Islet precursor cell (in vitro differentiated cells): ENCODE data around the gene DPPA3.
"Not testable (repeated sequence)": the region's sequence is repeated elsewhere in the genome, so short reads cannot be mapped to it uniquely, and the experiment has no call there.

Source experiments
- DNase-seq: peaks from one replicate; pipeline ENCODE4 v3.0.0-alpha.2; 2018

DPPA3 gene

DNA sequence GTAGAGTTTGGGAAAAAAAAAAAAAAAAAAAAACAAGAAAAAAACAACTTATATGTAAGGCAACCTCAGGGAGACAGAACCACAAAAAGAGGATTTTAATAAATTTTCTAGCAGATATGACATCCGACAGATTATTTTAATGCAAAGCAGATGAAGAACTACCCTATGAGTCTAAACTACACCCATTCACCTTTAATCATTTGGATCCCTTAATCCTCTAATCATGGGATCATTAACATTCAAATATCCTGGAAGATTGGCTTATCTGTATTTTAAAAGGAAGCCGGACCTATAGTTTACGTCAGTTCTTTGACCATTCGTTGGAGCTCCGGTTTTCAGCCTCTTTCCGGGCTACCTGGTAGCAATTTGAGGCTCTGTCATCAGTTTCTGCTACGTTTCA is at the start of gene DPPA3:
TSS of gene DPPA3 (plus strand) at position 301 of the 400 bp plus-strand sequence. CDS start 138 bp downstream, outside the sequence.
- no peak for DNase-seq

DNA sequence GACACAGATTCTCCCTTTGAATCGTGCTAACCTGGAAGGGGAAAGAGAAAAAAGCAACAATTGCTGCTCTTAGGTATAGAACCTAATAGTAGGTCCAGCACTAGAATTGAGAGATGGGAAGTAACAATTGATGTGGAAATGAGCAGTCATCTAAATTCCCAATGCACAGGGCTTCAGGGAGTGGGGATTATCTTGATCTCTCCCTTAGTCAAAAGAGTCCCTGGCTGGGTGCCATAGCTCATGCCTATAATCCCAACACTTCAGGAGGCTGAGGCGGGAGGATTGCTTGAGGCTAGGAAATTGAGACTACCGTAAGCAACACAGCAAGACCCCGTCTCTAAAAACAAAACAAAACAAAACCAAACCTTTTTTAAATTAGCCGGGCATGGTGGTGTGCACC is 49.5 kb upstream of the DPPA3 start:
- DNase-seq, result no peak

DNA sequence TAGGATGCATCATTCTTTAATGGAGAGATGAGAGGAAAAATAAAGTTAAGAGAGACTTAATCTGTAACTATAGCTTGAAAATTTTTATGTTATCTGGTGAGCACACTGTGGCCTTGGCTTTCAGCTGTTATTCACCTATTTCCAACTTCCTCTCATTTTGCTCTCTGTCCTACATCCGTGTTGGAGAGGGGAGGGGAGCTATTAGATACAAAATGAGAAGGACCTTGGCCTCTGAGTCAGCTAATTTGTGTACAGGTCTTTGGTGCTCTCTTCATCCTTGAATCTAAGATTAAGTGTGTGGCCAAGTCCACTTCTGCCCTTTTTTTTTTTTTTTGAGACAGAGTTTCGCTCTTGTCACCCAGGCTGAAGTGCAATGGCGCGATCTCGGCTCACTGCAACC is 44.6 kb upstream of the DPPA3 start:
- DNase-seq, result no peak

DNA sequence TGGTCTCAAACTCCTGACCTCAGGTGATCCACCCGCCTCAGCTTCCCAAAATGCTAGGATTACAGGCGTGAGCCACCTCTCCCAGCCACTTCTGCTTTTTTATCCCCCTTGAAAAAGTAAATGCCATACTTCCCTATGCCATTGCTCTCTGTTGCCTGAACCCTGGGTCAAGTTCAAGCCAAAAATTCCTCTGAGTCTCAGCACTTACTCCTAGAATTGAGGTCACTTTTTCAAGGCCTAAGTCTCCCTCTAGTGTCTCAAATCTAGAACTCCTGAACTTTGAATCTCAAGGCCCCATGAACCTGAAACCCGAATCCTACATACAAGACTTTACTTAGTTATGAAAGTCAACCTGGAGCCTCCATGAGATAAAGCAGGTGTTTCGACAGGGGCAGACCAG is 44.1 kb upstream of the DPPA3 start:
- no peak for DNase-seq

DNA sequence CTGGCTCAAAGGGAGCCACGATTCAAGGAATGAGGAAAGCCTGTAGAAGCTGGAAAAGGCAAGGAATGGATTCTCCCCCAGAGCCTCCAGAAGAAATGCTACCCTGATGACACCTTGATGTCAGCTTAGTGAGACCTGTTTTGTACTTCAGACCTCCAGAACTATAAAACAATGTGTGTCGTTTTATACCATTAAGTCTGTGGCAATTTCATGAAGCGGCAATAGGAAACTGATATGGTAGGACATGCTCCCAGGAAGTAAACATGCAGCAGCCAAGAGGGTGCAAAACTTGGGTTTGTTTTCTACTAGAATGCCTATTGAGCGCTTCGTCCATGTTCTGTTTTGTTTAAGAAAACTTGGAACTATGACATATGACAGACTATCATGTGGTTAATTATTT is 43.1 kb upstream of the DPPA3 start:
- DNase-seq, result no peak

DNA sequence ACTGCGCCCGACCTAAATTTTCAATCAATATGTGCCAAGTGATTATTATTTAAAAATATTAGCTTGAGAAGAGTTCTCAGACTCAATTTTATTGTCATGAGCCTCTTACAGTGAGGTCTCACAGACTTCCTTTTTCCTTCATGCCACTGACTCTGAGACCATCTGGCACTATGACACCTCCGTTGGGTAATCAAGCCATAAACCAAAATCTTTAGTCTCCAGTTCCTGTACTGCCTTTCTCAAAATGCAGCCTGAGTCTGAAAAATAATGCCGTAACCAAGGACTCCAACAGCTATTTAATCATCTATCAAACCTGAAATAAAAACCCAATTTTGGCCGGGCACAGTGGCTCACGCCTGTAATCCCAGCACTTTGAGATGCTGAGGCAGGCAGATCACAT is 35.8 kb upstream of the DPPA3 start:
- DNase-seq, result not testable (repeated sequence)

DNA sequence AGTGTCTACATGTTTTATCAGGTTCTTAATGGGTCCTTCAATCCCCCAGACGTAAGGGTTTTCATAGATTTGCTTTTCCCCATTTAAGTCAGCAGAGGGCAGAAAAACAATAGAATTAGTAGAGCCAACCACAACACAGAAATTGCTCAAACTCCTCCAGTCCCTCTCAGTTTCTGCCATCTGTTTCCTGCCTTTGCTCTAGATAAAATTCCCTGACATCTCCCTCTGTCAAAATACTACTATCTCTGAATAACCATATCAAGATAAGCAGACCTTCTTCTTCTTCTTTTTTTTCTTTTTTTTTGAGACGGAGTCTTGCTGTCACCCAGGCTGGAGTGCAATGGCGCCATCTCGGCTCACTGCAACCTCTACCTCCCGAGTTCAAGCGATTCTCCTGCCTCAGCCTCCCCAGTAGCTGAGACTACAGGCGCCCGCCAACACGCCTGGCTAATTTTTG is 33.8 kb upstream of the DPPA3 start:
- DNase-seq, result not testable (repeated sequence)

DNA sequence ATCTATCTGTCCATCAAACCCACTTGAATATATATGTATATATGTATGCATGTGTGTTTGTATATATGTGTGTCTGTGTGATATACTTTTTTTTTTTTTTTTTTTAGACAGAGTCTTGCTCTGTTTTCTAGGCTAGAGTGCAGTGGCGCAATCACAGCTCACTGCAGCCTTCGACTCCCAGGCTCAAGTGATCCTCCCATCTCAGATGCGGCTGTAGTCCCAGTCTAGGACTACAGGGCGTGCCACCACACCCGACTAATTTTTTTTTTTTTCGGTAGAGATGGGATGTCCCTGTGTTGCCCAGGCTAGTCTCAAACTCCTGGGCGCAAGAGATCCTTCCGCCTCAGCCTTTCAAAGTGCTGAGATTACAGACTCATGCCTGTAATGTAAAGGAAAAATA is 32.5 kb upstream of the DPPA3 start:
- DNase-seq, result no peak

DNA sequence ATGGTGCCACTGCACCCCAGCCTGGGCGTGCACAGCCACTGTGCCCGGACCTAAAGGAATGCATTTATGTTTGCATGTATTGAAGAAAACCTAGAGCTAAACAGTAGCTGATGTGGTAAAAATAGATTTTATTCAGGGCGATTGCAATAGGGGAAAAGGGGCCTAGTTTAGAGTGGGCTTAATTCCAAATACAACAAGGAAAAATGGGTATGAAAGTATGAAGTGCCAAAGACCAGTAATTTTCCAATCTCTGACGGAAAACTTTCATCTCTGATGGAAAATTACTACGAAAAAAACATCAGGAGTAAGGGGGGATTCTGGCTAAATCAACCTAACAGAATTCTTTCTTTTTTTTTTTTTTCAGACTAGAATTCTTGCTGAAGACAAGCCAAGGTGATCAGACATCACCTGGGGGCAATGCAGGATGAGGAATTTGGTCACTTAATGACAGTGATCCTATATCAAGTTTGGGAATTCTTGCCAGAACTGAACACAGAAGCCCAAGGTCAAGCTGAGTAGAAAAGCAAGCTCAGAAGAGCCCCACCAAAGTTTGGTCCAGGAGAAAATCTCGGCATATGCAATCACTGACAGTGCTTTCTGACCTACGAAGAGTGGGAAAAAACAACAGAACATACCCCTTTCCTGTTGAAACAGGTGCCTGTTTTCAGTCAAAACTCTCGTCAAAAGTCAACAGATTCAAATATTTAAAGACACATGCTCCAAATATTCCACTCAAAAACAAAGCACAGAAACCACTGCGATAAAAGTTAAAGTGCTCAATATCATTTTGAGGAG is 31.8 kb upstream of the DPPA3 start:
- no peak for DNase-seq

DNA sequence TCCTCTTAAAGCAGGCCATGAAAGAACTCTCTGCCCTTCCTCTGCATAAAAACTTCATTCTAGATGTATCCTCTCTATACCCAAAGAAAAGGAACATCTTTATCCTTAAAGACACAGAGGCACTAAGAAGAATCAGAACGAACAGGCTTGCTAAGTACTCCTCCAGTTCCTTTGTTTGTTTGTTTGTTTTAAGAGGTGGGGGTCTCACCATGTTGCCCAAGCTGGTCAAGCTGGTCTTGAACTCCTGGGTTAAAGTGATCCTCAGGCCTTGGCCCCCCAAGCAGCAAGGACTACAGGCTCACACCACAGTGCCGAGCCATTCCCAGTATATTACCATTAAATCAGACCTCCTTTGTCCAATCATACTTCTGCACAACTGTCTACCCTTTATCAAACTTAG is 29.7 kb upstream of the DPPA3 start:
- no peak for DNase-seq

DNA sequence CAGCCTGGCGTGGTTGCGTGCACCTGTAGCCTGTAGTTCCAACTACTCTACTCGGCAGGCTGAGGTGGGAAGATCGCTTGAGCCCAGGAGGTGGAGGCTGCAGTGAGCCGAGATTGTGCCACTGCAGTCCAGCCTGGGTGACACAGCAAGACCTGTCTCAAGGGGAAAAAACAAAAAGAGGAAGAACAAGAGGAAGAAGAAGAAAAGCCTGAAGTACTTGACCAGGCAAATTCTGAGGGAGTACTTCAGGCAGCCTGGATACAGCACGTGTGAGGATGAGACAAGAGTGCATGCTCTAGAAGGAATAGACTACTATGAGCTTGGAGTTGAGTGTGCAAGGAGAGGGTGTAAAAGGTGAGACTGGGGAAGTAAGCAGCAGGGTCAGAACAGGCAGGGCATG is 17.4 kb upstream of the DPPA3 start:
- no peak for DNase-seq

DNA sequence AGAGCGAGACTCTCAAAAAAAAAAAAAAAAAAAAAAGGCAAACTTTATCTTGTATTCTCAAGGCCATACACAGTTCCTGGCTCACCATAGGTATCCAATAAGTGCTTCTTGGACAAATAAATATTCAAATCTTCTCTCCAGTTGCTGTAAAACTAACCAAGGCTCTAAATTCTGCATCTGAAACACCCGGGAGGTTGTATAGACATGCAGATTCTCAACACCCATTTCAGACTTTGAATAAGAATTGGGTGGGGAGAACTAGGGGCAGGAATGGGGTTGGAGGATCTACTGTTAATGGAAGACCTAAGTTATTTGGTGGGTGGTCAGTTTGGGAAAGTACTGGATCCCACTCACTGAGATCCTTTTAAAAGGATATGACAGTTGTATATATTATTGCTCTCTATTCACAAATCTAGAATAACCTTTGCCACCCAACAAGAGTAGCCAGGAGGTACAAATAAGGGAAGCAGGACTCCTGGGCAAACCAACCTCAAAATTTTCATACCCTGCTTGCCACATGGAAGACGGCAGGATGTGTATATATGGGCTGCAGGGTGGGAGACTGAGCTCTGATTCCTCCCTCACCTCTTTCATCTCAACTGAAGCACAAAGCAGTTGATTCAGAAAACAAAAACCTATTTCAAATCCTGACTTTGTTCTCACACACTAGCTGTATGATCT is 16.5 kb upstream of the DPPA3 start:
- DNase-seq, result no peak

DNA sequence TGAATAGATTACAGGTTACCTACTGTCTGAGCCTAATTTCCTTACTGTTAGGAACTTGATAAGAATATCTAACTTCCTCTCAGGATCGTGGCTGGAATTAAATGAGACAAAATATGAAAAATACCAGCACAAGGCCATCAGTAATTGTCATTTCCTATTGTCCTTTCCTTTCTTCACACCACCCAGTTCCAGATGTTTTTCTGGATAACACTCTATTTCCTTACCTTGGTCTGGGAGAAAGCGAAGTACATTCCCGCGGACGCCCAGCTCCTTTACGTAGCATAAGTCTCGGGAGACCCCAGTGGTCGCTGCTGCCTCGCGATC is 16.0 kb upstream of the DPPA3 start:
- DNase-seq, result no peak

DNA sequence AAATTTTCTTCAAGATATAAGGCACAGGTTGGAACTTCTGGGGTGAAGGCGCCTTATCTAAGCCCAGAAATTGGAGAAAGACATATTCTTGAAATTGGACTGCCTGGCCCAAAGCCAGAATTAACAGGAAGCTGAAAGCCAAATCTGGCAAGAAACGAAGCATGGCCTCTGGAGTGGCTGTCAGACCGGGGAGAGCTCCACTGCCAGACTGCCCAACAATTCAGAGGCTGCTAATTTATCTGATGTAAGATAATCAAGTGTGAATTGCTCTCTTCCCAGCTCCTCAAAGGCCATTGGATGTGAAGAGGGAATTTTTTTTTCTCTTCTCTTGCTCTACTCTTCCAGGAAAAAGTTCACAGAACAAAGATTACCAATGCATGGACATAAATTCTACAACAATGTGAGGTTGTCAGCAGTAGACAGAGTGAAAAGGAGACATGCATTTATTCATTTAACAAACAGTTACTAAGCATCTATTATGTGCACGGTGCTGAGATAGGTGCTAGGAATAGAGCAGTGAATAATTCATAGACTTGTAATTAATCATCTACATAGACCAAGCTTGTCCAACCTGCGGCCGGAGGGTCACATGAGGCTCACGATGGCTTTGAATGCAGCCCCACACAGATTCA is 15.6 kb upstream of the DPPA3 start, which contains the start of gene GDF3:
TSS of gene GDF3 (minus strand) at position 210 of the 632 bp plus-strand sequence. CDS start at position 163, 47 bp downstream.
- DNase-seq, result no peak

DNA sequence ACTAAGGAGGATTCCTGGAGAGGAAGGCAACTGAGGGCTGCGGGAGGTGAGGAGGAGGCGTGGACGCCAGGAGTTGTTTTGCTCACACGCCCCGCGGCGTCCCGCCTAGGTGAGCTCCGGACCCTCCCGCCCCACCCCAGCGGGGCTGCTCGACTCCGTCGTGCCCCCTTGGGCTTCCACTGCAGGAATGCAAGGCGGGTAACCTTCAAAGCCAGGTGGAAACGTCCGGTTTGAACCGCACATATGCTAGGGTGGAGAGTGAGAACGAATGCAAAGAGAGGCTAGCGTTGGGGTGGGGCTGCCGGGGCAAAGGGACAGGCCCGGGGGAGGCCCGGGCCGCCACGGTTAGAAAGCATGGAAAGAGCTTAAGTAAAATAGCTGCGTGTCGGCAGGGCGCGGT is 5.4 kb upstream of the DPPA3 start:
- no peak for DNase-seq

DNA sequence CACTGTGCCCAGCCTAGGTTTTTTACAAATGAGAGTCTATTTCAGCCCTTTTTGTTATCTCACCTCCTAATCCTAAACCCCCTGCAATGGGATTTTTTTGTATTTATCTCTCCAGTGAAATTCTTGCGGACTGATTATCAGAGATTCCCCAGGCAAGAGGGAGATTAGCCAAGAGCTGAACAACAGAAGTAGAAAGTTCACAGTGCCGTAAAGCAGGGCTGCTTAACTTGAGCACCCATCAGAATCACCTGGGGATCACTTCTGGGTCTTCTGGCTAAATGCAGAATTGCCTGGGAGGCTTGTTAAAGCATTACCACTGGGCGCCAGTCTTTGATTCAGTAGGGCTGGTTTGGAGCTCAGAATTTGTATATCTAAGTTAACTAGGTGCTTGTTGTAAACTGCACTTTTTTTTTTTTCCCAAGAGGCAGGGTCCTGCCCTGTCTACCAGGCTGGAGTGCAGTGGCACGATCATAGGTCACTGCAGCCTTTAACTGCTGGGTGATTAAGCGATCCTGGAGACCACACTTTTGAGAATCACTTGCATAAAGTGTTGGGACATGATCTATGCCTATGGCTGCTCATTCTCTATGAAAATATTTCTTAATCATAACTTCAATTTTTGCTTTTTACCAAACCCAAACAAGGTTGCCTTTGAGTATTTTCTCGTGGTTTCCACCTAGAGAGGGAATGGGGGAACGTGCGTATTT is 1.1 kb upstream of the DPPA3 start:
- no peak for DNase-seq

DNA sequence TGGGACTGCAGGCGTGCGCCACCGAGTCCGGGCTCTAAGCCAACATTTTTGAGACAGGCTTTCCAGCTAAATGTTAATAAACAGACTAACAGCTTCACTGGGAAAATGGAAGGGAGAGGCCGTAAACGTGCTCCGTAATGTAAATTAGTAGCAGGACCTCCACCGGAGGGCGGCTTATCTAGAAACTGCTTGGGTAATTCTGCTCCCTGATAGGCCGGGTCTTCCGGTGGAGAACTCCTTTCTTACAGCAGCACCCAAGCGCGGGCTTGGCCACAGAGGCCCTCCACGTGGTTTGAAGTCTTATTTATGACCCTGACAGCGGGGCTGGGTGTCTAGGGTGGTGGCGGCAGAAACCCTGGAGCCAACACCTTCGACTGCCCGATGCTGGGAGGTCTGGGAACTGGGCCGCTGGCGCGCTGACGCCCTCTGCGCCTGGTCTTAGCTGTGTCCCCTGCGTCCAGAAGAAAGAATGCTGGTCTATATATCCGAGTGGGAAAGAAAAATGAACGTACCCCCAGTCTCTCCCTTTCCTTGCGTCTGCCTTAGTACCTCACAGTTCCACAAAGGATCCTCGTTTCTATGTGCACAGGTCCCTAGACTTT is 1.7 kb downstream of the DPPA3 start:
- no peak for DNase-seq

DNA sequence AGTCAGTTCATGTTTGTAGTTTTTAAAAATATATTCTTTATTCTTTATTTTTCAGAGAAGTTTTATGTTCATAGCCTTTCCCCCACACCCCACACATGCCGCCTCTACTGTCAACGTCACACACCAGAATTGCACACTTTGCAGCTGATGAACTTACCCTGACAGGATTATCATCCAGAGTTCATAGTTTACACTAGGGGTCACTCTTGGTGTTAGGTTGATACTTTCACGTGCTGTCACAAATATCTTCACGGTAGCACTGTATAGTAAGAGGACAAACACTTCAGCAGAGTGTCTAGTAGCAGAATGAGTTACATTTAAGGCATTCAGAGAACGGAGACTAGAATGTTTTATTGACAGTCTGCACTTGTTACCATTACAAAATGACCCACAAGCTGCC is 5.1 kb downstream of the DPPA3 start:
- DNase-seq, result no peak

DNA sequence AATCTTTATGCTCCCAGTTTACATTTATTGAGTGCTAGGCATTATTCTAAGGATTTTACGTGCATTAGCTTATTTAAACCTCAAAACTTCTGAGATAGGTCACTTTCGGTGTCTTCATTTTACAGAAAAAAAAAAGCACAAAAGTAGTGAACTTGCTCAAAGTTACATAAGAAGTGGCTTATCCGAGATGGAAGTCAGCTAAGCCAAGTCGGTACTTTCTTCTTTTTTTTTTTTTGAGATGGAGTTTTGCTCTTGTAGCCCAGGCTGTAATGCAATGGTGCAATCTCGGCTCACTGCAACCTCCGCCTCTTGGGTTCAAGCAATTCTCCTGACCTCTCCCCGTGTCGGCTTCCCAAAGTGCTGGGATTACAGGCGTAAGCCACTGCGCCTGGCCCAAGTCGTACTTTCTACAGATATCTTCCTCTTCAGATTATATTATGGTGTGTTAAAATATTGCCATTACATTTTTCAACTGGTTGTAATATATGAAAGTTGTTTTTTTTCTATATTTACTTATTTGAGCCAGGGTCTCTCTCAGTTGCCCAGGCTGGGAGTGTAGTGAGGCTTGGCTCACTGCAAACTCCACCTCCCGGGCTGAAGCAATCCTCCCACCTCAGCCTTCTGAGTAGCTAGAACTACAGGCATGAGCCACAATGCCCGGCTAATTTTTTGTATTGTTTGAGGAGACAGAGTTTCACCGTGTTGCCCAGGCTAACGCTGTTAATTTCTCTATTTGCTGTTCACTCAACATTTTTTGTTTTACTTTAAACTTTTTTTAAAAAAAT is 8.9 kb downstream of the DPPA3 start:
- DNase-seq, result no peak

DNA sequence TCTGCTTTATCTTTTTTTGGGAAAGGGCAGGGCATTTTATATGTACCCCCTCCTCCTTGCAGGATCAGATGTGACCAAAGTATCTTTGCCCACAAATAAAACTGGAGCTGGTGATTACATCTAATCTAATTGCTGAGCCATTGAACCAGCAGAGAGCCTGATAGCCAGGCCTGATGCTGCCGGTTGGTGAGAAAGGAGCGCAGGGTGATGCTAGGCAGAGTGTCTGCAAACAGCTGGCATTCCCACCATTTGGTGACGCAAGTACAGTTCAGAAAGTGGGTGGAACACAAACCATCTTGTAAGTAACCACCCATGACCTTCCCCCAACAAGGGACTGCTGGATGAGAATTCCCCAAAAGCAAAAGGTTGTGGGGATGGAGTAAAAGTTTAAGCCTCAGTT is 12.7 kb downstream of the DPPA3 start:
- no peak for DNase-seq

DNA sequence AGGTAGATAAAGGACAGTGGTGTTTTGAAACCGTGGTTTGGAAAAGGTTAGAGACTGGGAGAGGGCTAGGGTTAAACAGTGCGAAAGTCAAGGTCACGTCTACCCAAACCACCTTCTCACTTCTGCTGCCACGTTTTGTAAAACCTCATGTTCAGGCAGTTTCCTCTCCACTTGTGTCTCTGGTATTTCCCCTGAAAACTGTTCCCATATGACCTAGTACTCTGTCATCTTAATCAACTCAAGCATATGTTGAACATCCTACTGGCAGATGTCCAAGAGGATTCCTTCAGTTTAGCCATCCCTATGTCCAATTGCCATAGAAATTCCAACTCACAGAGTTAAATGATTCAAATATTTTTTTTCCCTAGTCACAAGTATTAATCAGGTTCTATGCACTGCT is 18.5 kb downstream of the DPPA3 start:
- DNase-seq, result no peak

DNA sequence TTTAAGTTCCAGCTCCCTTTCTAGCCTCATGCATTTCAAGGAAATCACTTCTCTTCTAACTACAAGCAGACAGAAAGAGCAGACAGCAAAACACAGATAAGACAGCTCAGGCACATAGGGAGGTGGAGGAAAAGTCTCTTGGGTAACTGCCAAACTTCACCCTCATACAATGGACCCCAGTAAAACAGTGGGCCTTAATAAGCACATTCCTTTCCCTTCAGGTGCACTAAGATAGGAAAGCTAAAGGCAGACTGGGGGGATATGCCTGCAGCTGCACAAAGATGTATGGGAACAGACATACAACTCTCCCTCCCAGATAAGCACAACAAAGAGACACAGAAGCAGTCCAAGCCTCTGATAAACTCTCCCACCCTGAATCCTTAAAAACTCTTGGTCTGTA is 19.8 kb downstream of the DPPA3 start:
- not testable (repeated sequence) for DNase-seq
